GM18526 (cell line): ENCODE measurements around the gene KRT26.

Source experiments
- POLR2A ChIP-seq: IDR thresholded peaks from 3 replicates; pipeline ENCODE4 v1.6.1; 2011; ENCODE audit not compliant: insufficient read length; ENCODE audit errors: extremely low read depth

Gene KRT26

DNA sequence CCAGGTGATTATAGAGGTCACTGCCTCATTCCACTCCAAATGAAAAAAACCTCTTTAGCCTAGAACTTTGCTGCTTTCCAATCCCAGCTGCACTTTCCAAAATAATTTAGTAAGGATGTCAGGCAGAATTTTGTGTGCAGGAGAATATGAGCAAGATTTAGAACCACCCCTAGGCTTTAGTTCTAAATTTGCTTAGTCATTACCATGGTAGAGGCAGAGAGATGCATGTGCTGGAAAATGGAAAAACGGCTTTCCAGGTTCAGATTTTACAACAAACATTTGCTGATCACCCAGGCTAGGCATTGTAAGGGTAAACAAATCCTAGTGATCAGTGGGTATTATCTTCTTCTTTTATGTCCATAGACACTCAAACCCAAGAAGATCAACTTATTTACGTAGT is 6.3 kb downstream of the KRT26 start:
- no peak for TF ChIP-seq POLR2A

DNA sequence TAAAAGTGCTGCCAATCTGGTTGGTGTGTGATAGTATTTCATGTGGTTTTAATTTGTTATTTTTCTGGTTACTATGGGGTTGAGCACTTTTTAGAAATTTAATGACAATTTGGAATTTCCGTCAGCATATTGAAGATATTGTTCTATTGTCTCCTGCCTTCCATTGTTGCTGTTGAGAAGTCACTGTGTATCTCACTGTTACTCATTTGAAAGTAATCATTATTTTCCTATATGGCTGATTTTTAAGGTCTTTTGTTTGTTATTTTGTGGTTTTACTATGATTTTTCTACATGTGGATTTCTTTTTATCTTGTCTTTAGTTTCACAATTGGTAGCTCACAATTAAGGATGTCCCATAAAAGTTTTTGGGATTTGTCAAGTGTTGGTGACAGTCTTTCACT is 8.2 kb downstream of the KRT26 start:
- TF ChIP-seq POLR2A = no peak

DNA sequence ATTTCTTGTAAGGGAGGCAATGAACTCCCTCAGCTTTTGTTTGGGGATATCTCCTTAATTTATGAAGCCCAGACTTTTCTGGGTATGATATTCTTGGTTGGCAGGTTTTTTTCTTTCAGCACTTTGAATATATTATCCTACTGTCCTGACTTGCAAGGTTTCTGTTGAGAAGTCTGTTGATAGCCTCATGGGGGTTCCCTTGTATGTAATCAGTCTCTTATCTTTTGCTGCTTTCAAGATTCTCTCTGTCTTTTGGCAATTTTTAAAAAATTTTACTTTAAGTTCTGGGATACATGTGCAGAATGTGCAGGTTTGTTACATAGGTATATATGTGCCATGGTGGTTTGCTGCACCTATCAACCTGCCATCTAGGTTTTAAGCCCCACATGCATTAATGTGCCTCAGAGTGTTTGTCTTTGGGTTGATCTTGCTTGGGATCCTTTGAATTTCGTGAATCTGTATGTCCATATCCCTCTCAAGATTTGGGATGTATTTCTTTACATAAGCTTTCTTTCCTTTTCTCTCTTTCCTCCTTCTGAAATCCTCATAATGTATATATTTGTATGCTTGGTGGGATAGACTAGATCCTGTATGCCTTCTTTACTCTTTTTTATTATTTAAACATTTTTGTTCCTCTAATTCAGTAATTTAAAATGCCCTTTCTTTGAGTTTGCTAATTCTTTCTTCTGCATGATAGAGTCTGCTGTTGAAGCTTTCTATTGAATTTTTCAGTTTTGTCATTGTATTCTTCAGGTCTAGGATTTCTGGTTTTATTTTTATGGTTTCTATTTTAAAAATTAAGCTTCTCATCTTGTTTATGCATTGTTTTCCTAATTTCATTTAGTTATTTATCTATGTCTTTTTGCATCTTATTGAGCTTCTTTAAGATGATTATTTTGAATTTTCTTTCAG is 11.6 kb downstream of the KRT26 start:
- no peak for TF ChIP-seq POLR2A

DNA sequence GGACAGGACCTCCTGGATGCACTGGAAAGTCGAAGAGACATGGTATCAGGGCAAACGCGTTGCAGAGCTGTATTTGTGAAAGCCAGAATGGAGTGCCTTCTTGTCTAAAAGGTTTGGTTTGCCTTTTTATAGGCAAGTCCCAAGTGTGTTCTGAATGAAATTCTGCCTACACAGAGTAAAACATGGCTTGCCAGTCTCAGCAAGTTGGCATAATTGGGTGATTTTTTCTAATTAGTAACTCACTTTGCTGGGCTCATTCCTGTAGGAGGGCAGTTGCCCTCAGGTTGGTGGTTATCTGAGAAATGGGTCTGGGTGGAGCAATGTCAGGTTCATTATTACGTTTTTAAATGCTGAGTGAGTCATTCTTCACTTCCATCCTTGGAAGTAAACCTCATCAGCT is 16.8 kb downstream of the KRT26 start, which contains the start of gene KRT25:
TSS of gene KRT25 (minus strand) at position 101 of the 400 bp plus-strand sequence. CDS start at position 41, 60 bp downstream.
- TF ChIP-seq POLR2A = no peak

DNA sequence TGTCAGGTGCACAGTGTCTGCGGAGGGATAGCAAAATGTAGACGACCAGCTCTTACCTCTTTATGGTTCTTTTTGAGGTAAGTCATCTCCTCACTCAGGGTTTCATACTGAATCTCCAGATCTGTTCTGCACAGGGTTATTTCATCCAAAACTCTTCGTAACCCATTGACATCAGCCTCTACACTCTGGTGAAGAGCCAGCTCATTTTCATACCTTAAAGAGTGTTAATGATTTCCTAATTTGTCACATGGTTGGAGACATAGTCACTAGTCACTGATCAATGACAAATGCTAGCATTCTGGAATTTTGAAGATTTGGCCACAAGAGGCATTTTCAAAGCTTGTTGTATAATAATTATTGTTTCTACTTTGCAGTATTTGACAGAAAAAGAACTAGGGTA is 18.2 kb downstream of the KRT26 start:
- TF ChIP-seq POLR2A = no peak

DNA sequence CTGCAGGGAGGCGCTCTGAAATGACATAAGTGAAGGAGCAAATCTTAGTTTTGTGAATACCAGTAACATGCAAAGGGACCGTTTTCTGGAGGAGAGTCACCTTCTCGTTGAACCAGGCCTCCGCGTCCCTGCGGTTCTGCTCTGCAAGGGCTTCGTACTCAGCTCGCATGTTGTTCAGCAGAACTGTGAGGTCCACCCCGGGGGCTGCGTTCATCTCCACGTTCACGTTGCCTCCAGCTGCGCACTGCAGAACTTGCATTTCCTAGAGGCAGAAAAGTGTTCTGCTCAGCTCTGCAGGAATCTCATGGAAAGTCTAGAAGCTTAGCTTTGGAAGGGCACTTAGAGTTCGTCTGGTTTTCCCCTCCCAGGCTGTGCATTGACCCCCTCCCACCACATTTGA is 20.9 kb downstream of the KRT26 start:
- TF ChIP-seq POLR2A = no peak

DNA sequence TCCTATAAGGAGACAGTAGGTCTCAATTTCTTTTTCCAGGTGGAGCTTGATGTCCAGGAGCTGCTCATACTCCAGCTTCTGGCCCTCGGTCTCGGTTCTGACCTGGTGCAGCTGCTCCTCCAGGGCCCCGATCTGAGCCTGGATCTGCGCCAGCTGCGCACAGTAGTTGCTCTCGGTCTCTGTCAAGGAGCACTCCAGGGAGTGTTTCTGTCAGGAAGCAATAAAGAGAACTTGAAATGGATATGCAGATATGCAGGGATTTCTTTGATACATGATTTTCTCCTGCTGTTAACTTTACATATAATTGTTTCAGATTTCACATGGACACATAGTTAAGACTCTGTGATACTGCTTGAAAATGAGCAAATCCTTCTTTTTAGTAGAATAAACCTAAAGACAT is 21.6 kb downstream of the KRT26 start:
- no peak for TF ChIP-seq POLR2A

DNA sequence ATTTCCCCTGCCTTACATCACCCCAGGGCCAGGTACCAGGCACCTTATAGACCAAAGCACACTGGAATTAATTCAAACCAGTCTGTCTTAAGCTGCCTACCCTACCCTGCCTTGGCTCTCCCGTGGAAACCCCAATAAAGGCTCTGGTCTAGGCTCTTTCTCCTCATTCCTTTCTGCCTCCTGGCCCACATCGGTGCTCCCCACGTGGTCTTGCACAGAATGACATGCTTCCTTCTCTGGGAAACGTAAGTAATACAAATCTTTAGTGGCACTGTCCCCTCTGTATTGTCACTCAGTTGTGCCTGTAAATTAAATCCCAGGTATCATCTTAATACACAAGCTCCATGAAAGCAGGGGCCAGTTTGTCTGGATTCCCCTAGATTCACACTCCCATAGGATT is 33.4 kb downstream of the KRT26 start:
- TF ChIP-seq POLR2A = no peak

DNA sequence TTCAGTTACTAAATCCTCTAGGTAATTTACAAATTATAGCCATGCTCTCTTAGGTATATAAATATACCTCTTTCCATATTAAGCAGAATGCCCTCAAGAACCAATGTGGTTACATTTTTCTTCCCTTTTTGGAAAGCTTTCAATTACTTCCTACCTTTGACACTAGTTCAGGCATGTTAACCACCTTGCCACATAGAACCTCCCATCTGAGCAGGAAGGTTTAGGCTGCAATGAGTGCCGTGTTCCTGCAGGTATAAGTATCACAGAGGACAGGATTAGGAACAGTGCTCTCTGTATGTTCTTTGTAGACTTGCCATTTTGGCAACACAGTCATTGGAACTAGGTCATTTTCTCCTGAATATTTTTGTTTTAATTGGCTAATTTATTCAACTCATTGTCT is 37.0 kb downstream of the KRT26 start:
- no peak for TF ChIP-seq POLR2A

DNA sequence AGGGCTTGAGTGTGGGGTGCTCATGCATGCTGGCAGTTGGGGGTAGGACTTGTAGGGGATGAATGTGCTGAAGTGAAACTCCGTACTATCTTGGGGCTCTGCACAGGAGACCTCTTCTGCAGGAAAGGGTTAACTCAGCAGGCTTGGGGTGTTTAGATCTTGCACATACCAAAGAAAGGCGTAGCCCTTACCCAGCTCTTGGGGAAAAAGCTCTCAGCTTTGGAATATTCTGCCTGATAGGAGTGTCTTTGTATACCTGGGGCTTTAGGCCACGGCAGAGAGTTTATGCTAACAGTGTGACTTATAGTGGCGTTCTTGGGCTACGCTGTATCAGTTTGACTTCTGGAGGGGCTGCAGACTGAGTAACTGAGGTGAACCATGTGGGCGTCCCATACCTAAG is 38.0 kb downstream of the KRT26 start:
- TF ChIP-seq POLR2A = no peak

DNA sequence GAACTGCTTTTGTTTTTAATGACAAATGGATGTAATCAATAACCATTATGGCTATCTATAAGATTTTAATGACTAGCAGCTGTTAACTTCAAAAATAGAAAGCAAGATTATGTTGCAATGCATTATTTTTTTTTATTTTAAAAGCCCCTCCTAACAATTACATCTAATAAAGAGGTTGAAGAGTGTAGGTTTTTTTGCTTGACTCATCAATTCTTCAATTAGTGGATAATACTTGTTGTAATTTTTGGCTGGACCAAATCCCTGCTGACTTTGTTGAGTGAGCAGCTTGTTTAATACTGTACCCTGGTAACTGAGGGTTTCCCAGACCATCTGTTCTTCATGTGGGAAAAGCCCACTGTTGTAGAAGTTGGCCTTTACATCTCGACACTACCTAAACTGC is 41.0 kb downstream of the KRT26 start:
- TF ChIP-seq POLR2A = no peak

DNA sequence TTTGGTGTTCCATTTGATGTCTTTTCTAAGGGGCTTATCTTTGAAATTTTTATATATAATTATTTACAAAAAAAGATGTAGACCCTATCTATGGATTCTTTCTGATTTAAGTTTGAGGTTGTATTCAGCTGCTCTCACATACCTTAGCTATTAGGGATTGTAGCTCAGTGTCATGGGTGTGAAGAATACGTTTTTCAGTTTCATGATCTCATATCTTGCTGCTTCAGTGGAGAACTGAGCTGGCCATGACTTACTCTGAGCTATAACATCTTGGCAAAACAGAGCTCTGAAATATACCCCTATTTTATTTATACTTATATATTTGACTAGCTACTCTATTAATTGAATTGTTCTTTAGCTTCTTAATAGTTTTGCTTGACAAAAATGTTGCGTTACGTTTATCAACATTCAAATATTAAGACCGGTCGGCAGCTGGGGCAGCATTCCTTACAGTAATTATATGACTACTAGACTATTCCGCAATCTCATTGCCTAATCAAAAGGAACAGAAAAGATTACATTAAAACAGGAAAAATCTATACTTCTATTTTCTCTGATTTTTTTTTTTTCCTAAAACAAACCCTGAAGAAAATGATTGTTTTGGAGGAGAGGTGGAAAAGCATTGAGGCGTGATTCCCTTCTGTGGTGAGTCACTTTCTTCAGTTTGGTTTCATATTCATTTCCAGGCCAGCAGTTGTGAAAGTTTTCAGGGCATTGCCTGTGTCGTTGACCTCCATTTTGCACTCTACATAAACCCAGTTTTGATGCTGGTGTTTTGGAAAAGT is 44.4 kb downstream of the KRT26 start:
- no peak for TF ChIP-seq POLR2A

DNA sequence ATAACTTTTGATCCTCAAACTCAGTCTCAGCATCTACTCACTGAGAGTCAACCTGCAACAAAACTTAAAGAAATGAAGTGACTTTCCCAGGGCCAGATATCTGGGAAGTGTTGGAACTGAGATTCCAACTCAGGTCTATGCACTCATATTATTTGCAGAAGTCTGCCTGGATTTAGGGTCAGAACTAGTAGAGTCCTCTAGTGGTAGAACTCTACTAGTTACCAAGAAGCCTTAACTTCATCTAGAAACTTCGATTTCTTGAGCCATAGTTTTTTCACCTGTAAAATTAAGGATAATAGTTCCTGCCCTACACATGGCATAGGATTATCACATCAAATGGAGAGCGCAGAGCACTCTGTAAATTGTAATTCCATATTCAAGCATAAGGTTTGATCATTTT is 45.1 kb downstream of the KRT26 start:
- TF ChIP-seq POLR2A = no peak

DNA sequence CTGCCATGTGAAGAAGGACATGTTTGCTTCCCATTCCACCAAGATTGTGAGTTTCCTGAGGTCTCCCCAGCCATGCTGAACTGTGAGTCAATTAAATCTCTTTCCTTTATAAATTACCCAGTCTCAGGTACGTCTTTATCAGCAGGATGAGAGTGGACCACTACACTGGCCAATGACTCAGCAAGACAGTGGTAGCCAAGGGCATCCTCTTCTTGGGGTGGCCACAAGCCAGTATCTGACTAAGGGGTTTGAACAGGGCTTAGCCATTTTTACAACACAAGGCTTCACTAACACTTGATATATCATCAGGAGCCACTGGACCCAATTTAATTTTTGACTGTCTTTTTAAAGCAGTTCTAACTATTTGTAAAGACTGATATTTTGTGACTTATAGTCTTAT is 47.3 kb downstream of the KRT26 start:
- TF ChIP-seq POLR2A = no peak

DNA sequence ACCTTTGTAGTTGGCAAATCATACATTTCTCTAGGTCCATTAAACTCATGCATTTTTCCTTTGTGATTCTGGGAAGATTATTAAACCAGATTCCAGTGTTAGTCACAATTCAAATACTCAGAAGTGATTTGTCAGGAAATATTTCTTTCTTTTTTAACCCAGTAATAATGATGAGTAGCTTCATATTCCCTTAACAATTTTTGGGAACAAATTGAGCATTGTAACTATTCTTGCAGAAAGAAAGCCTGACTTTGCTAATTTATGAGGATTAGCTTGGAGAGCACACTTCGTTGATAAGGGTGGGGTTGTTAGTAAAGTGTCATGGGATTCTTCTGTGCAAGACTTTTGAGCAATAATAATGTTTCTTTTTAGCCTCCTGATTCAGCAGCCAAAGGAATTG is 49.8 kb downstream of the KRT26 start:
- TF ChIP-seq POLR2A = no peak

DNA sequence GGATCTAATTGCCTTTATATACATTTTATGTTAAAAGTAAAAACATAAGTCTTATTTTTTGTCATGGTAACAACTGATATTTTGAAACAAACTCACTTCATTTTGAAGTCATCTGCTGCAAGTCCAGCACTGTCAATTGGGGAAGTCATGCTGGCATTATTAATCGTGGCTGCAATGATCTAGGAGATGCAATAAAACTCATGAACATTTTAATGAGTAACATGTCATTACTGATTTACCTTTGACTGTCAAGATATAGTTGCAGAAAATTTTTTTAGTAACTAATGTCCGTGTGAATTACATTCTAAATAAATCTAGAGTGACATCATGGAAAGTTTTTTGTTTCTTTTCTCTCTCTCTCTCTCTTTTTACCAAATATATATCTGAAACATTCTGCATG is 51.1 kb downstream of the KRT26 start:
- no peak for TF ChIP-seq POLR2A
